GM21526 (cell line): ENCODE data around the gene CEP295NL.
"Not testable (repeated sequence)": the region's sequence is repeated elsewhere in the genome, so short reads cannot be mapped to it uniquely, and the experiment has no call there.

Source experiments
- ATAC-seq: cut with Tn5 transposase; IDR thresholded peaks from one replicate; pipeline ENCODE4 v1.9.1; 2021; ENCODE audit warnings: moderate library complexity; ENCODE audit not compliant: unreplicated experiment, low FRiP score

CEP295NL gene

GRCh38 chr17:78890498-78890897 is 12.5 kb downstream of the CEP295NL start:
- peak; percentile 48 for ATAC-seq

DNA sequence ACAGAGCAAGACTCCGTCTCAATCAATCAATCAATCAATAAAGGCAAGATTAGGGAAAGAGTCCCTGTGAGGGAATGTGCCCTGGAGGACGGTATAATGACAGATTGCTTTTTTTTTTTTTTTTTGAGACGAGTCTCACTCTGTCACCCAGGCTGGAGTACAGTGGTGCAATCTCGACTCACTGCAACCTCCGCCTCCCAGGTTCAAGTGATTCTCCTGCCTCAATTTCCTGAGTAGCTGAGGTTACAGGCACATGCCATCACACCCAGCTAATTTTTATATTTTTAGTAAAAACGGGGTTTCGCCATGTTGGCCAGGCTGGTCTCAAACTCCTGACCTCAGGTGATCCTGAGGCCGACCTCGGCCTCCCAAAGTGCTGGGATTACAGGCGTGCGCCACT is 12.9 kb downstream of the CEP295NL start:
- ATAC-seq = not testable (repeated sequence)

GRCh38 chr17:78889531-78889930 is 13.5 kb downstream of the CEP295NL start:
- ATAC-seq = no peak

GRCh38 chr17:78888941-78889518 is 14.0 kb downstream of the CEP295NL start:
- ATAC-seq = no peak

GRCh38 chr17:78886954-78887353 is 16.0 kb downstream of the CEP295NL start:
- ATAC-seq = no peak

GRCh38 chr17:78885956-78886355 is 17.0 kb downstream of the CEP295NL start:
- no peak for ATAC-seq

DNA sequence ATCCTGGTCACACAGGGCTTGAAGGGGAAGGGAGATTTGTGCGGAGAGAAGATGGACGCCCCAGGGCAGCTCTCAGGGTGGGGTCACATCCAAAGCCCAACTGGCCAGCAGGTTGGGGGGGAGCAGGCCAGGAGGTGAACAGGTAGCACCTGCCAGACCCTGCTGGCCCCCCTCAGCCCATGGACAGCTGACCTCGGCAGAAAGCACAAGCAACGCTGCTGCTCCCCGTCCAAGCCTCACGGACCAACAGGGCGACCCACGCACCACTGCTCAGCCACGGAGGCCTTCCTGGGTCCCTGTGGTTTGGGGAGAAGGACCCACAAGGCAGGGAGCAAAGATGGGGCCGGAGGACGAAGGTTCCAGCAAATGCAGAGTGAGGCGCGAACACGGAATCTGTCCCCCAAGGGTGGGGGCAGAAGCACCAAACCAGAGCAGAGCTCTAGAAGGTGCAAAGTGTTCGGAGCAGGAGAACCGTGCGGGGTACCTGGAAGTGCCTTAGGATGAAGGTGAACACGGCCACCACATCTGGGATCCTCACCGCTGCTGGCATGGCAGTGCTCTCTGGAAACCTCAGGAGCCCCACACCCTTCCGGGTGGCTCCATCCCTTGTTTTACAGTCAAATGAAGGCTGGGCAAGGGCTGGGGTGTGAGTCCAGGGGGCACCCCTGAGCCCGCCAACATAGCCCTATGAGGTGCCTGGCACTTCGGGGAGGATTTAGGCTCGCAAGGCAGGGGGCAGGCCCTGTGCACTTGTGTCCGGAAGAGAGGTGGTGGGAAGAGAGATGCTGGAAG is 17.9 kb downstream of the CEP295NL start:
- ATAC-seq = no peak

DNA sequence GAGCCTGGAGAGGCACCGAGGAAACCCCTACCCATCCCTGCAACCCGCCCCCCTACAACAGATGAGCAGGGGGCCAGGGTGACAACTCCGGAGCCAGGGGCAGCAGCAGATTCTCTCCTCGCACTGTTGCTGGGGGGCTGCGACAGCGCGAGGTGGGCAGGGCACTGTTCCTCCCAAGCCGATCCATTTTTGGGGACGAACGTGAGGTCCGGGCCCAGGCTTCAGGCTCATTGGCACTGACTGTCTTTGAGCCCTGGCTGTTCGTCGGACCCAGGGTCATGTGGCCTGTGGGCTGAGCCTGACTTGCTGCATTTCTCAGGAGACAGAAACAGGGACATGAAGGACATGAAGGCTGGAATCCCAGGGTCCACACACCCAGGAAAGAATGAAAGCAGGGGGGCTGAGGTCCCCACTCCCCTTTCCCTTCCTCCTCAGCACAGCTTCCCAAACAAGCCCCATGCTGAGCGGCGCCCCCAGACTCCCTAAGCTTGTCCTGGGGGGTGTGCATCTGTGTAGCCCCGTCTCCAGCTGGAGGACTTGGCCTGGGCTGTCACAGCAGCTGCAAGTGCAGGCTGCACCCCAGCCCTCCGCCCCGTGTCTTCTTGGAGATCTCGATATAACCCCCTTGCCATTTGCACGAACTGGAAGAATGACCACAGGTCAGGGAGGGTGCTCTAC is 18.7 kb downstream of the CEP295NL start:
- ATAC-seq = no peak

- no peak for ATAC-seq
These were observed 19.4 kb downstream of the CEP295NL start for GRCh38 chr17:78883533-78884131.

GRCh38 chr17:78883089-78883532 is 19.9 kb downstream of the CEP295NL start:
- no peak for ATAC-seq

DNA sequence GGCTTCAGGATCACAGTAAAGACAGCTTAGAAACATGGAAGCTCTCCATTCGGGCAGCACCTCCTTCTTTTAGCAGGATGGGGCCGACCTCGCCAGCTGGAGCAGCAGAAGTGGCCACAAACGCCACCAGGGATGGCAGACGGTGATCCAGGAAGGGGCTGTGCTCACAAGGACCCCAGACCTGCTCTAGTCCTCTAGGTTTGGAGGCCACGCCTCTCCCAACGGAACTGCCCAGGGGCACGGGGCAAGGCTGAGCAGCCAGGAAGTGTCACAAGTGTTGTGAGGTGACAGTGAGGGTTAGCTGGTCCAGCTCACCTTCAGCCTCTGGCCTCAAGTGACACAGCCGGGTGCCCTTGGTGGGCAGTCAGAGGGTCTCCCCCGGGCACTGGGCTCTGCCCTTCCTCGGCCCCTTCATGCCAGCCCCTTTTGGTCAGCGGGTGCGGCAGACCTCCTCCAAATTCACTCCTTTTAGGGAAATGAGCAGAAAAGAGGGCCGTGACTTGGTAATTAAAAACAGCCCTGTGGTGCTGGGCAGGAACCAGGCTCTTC is 20.4 kb downstream of the CEP295NL start:
- ATAC-seq = no peak

GRCh38 chr17:78879635-78880186 is 23.3 kb downstream of the CEP295NL start:
- ATAC-seq = no peak

GRCh38 chr17:78878871-78879527 is 24.0 kb downstream of the CEP295NL start:
- no peak for ATAC-seq

- no peak for ATAC-seq
These were observed 24.7 kb downstream of the CEP295NL start for GRCh38 chr17:78878261-78878660.

GRCh38 chr17:78876954-78877517 is 26.0 kb downstream of the CEP295NL start:
- ATAC-seq = not testable (repeated sequence)

DNA sequence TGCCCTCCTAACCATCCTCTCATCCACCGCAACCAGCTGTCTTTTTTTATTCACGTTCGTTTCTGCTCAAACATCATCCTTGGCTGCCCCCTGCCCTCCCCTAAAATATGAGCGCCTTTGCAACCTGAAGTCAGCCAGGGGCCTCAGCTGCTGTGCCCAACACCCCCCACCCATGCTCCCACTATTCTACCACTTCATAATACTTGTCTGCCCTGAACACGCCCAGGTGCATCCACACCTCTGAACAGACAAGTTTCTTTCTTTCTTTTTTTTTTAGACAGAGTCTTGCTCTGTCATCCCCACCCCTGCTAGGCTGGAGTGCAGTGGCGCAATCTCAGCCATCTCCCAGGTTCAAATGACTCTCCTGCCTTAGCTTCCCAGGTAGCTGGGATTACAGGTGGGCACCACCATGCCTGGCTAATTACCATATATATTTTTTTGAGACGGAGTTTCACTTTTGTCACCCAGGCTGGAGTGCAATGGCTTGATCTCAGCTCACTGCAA is 26.9 kb downstream of the CEP295NL start:
- no peak for ATAC-seq

- no peak for ATAC-seq
These were observed 27.5 kb downstream of the CEP295NL start for GRCh38 chr17:78875363-78876093.

GRCh38 chr17:78873519-78874340 is 29.3 kb downstream of the CEP295NL start:
- ATAC-seq = no peak
